ENCODE measurements around the gene IGLL1. TPM values are rescaled to one million over a fixed set of nuclear protein-coding genes. Genes with fewer than 3 reads are reported as not detected.

IGLL1 gene
- total RNA-seq, 1 donor from 2014 or later, result not detected

DNA sequence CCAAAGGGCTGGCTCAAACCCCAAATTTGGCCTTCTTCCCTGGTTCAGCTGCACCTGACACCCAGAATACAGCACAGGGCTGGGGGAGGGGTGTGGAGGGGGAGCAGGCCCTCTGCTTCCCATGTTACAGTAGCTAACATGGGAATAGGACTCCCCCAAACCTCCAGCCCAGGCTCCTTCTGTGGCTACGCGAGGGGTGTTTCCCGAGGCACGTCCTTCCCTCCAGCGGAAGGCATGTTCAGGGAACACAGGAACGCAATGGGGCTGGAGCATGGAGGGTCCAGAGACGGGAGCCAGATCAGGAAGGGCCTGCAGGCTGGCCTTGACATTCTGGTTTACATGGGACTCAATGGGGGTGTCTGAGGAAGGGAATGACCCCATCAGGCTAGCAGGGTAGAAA lies 11.8 kb upstream of the IGLL1 start:
- no peak overlapping the region for H2AFZ ChIP-seq (ENCODE audit: low read depth, low read length)
- FAIRE-seq, result no peak

DNA sequence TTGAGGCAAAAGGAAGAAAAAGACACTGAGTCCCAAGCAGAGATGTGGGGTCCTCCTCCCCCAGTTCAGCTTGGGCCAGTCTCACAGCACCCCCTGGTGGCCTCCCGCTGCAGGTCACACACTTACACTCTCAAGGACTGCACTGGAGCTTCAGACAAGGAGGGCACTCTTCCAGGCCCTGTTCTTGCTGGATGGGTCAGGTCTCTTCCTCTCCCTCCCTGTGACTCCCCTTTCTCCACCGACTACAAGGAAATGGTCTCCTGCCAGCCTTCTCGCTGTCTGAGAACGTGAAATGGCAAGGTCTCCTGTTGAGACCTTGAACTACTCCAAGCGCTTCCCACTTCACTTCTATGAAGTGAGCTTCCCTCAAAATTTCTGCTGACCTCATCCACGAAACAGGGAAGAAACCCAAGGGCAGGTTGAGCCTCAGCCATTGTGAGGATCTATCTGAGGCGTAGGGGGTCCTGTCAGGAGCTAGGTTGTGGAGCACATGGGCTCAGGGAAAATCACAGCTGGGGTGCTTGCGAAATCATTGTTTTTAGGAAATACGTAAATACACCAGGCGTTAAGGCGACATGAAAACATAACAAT lies 11.2 kb upstream of the IGLL1 start:
- DNase-seq (ENCODE audit: low read depth), result peak; percentile 25
- peaks cover 23% of the 10 kb centered on the region for H3K27me3 Mint-ChIP-seq (ENCODE audit: low read depth, unreplicated experiment)
- no peak overlapping the region for H2AFZ ChIP-seq (ENCODE audit: low read depth, low read length)
- H3K27me3 ChIP-seq (ENCODE audit: insufficient read depth, low read length), result peaks cover 3% of the 10 kb centered on the region
- H3K4me3 ChIP-seq (ENCODE audit: insufficient read depth, low read depth, low read length), result no peak overlapping the region
- H3K79me2 ChIP-seq (ENCODE audit: insufficient read depth, low read length), result no peaks in the 10 kb centered on the region
- no peak overlapping the region for H3K4me3 Mint-ChIP-seq (ENCODE audit: unreplicated experiment)
- H3K9me3 ChIP-seq (ENCODE audit: insufficient read depth, low read depth, low read length), result no peaks in the 10 kb centered on the region
- H3K4me1 Mint-ChIP-seq (ENCODE audit: low read depth, unreplicated experiment), result peaks cover 2% of the 10 kb centered on the region
- no peaks in the 10 kb centered on the region for H3K4me1 ChIP-seq (ENCODE audit: insufficient read depth, low read length)
- no peak for FAIRE-seq
- TF ChIP-seq EZH2 (IDR thresholded peaks at IDR 0.05; ENCODE audit: insufficient read depth, low read length), result no peak
- TF ChIP-seq, protein P1, sequence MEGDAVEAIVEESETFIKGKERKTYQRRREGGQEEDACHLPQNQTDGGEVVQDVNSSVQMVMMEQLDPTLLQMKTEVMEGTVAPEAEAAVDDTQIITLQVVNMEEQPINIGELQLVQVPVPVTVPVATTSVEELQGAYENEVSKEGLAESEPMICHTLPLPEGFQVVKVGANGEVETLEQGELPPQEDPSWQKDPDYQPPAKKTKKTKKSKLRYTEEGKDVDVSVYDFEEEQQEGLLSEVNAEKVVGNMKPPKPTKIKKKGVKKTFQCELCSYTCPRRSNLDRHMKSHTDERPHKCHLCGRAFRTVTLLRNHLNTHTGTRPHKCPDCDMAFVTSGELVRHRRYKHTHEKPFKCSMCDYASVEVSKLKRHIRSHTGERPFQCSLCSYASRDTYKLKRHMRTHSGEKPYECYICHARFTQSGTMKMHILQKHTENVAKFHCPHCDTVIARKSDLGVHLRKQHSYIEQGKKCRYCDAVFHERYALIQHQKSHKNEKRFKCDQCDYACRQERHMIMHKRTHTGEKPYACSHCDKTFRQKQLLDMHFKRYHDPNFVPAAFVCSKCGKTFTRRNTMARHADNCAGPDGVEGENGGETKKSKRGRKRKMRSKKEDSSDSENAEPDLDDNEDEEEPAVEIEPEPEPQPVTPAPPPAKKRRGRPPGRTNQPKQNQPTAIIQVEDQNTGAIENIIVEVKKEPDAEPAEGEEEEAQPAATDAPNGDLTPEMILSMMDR (IDR thresholded peaks at IDR 0.05; ENCODE audit: insufficient read depth, low read depth, low read length), result peak; percentile 83
- no peak overlapping the region for H3K9ac ChIP-seq (ENCODE audit: low read length)
- no peaks in the 10 kb centered on the region for H3K36me3 ChIP-seq (ENCODE audit: insufficient read depth, low read length)
- H3K27ac Mint-ChIP-seq (ENCODE audit: unreplicated experiment), result no peak overlapping the region
- no peak overlapping the region for H3K4me2 ChIP-seq (ENCODE audit: low read length)
- H3K9me3 Mint-ChIP-seq (ENCODE audit: unreplicated experiment), result no peaks in the 10 kb centered on the region
- no peaks in the 10 kb centered on the region for H4K20me1 ChIP-seq (ENCODE audit: insufficient read depth, low read length)
- H3K27ac ChIP-seq (ENCODE audit: low read depth, low read length), result no peak overlapping the region
- H3K36me3 Mint-ChIP-seq (ENCODE audit: low read depth, unreplicated experiment), result no peaks in the 10 kb centered on the region

More for the DNA sequence above, 11.8 kb upstream of the IGLL1 start:
- Mint-ChIP-seq H3K4me3 (ENCODE audit: unreplicated experiment) (no peak overlapping the region), H3K4me1 (ENCODE audit: low read depth, unreplicated experiment) (peaks cover 2% of the 10 kb centered on the region), H3K9me3 (ENCODE audit: unreplicated experiment) (no peaks in the 10 kb centered on the region), H3K27me3 (ENCODE audit: low read depth, unreplicated experiment) (peaks cover 26% of the 10 kb centered on the region), H3K27ac (ENCODE audit: unreplicated experiment) (no peak overlapping the region), H3K36me3 (ENCODE audit: low read depth, unreplicated experiment) (no peaks in the 10 kb centered on the region)
- Histone ChIP-seq H3K36me3 (ENCODE audit: insufficient read depth, low read length) (no peaks in the 10 kb centered on the region), H3K27me3 (ENCODE audit: insufficient read depth, low read length) (peaks cover 3% of the 10 kb centered on the region), H4K20me1 (ENCODE audit: insufficient read depth, low read length) (no peaks in the 10 kb centered on the region), H3K4me1 (ENCODE audit: insufficient read depth, low read length) (no peaks in the 10 kb centered on the region), H3K79me2 (ENCODE audit: insufficient read depth, low read length) (no peaks in the 10 kb centered on the region), H3K4me2 (ENCODE audit: low read length) (no peak overlapping the region), H3K27ac (ENCODE audit: low read depth, low read length) (no peak overlapping the region), H3K4me3 (ENCODE audit: insufficient read depth, low read depth, low read length) (no peak overlapping the region), H3K9me3 (ENCODE audit: insufficient read depth, low read depth, low read length) (no peaks in the 10 kb centered on the region), H3K9ac (ENCODE audit: low read length) (no peak overlapping the region)
- DNase-seq (ENCODE audit: low read depth), result no peak
- TF ChIP-seq EZH2 (IDR thresholded peaks at IDR 0.05; ENCODE audit: insufficient read depth, low read length), result no peak
- TF ChIP-seq, protein P1 (IDR thresholded peaks at IDR 0.05; ENCODE audit: insufficient read depth, low read depth, low read length), result no peak

DNA sequence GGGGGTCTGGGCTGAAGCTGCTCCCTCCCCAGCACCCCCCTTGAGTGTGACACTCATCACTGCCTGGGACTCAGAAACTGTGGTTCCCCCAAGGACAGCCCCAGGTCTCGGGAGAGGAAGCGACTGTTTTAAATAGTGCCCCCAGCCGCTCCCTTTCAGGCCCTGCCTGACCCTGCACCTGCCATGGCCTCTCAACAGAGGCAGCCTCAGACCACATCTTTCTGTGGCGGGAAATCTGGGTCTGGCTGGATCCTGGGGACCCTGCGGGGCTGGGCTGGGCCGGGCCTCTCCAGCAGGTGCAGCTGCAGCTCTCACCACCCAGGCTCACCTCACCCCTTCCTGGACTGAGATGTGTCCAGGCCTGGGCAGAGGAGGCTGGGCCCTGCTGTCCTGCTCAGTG lies 3.7 kb upstream of the IGLL1 start:
- no peaks in the 10 kb centered on the region for H4K20me1 ChIP-seq (ENCODE audit: insufficient read depth, low read length)
- Mint-ChIP-seq H3K4me1 (ENCODE audit: low read depth, unreplicated experiment) (no peaks in the 10 kb centered on the region), H3K36me3 (ENCODE audit: low read depth, unreplicated experiment) (peaks cover 3% of the 10 kb centered on the region), H3K27me3 (ENCODE audit: low read depth, unreplicated experiment) (peaks cover 37% of the 10 kb centered on the region), H3K9me3 (ENCODE audit: unreplicated experiment) (peaks cover 3% of the 10 kb centered on the region), H3K27ac (ENCODE audit: unreplicated experiment) (no peak overlapping the region), H3K4me3 (ENCODE audit: unreplicated experiment) (no peak overlapping the region)
- no peaks in the 10 kb centered on the region for H3K79me2 ChIP-seq (ENCODE audit: insufficient read depth, low read length)
- H3K36me3 ChIP-seq (ENCODE audit: insufficient read depth, low read length), result no peaks in the 10 kb centered on the region
- no peaks in the 10 kb centered on the region for H3K9me3 ChIP-seq (ENCODE audit: insufficient read depth, low read depth, low read length)
- no peak overlapping the region for H3K27ac ChIP-seq (ENCODE audit: low read depth, low read length)
- TF ChIP-seq, protein P1 (IDR thresholded peaks at IDR 0.05; ENCODE audit: insufficient read depth, low read depth, low read length), result no peak
- TF ChIP-seq EZH2 (IDR thresholded peaks at IDR 0.05; ENCODE audit: insufficient read depth, low read length), result no peak
- H3K4me3 ChIP-seq (ENCODE audit: insufficient read depth, low read depth, low read length), result no peak overlapping the region
- FAIRE-seq, result no peak
- H3K4me2 ChIP-seq (ENCODE audit: low read length), result no peak overlapping the region
- peaks cover 6% of the 10 kb centered on the region for H3K27me3 ChIP-seq (ENCODE audit: insufficient read depth, low read length)
- no peaks in the 10 kb centered on the region for H3K4me1 ChIP-seq (ENCODE audit: insufficient read depth, low read length)
- no peak overlapping the region for H2AFZ ChIP-seq (ENCODE audit: low read depth, low read length)
- no peak for DNase-seq (ENCODE audit: low read depth)
- no peak overlapping the region for H3K9ac ChIP-seq (ENCODE audit: low read length)
